WTC11 (cell line): ENCODE results near the gene GTF2H1. TPM values are rescaled to one million over a fixed set of nuclear protein-coding genes. Genes with fewer than 3 reads are reported as not detected.

Source experiments
- ATAC-seq: fragments of 200-7000 bp; cut with Tn5 transposase; 2 replicates; pipeline ENCODE4 v1.10.0; 2021; ENCODE audit warnings: mild to moderate bottlenecking, moderate library complexity
- CTCF ChIA-PET: fragments of 300-600 bp; sonication (Branson Sonifier 250); formaldehyde crosslinking; loops from one replicate; lab custom pipeline; 2021; ENCODE audit warnings: antibody characterized with exemption; lab: Charles Lee
- POLR2A ChIA-PET: fragments of 350-600 bp; sonication (Branson Sonifier 250); formaldehyde crosslinking; loops from one replicate; lab custom pipeline; 2021; ENCODE audit warnings: antibody characterized with exemption; lab: Charles Lee
- DNase-seq: peaks from one replicate; pipeline ENCODE4 v3.0.0; 2021; ENCODE audit warnings: low spot score
- H3K27ac Mint-ChIP-seq: 2 replicates; pipeline ENCODE4 v1.8.0; 2021; ENCODE audit warnings: mixed read lengths
- H3K27me3 Mint-ChIP-seq: 2 replicates; pipeline ENCODE4 v1.8.0; 2021; ENCODE audit warnings: low read depth, mild to moderate bottlenecking, moderate library complexity, mixed read lengths
- H3K36me3 Mint-ChIP-seq: 2 replicates; pipeline ENCODE4 v1.8.0; 2021; ENCODE audit warnings: mixed read lengths
- H3K4me1 Mint-ChIP-seq: 2 replicates; pipeline ENCODE4 v1.8.0; 2022; ENCODE audit warnings: mixed read lengths
- H3K4me3 Mint-ChIP-seq: 2 replicates; pipeline ENCODE4 v1.8.0; 2021; ENCODE audit warnings: mild to moderate bottlenecking, moderate library complexity, mixed read lengths
- H3K9me3 Mint-ChIP-seq: 2 replicates; pipeline ENCODE4 v1.8.0; 2021; ENCODE audit warnings: mixed read lengths
- AFF4 ChIP-seq: sonication (generic); formaldehyde crosslinking; IDR thresholded peaks from 2 replicates; pipeline ENCODE4 v1.8.1; 2023; ENCODE audit warnings: mild to moderate bottlenecking, missing genetic modification reagents, borderline replicate concordance
- ATF3 ChIP-seq: sonication (generic); formaldehyde crosslinking; conservative IDR thresholded peaks from 2 replicates; pipeline ENCODE4 v1.8.1; 2022; ENCODE audit warnings: mild to moderate bottlenecking, missing genetic modification reagents
- ATF6 ChIP-seq: sonication (generic); formaldehyde crosslinking; IDR thresholded peaks from 2 replicates; pipeline ENCODE4 v1.8.1; 2023; ENCODE audit warnings: mild to moderate bottlenecking, missing genetic modification reagents
- CDX4 ChIP-seq: fragments of 250-450 bp; sonication (Bioruptor Pico); IDR thresholded peaks from 2 replicates; pipeline ENCODE4 v1.9.0; 2021; ENCODE audit warnings: moderate library complexity, mild to moderate bottlenecking, inconsistent platforms, borderline replicate concordance
- ESRRA ChIP-seq: sonication (generic); formaldehyde crosslinking; IDR thresholded peaks from 2 replicates; pipeline ENCODE4 v1.8.1; 2022; ENCODE audit warnings: mild to moderate bottlenecking, missing genetic modification reagents, borderline replicate concordance
- ETV6 ChIP-seq: sonication (generic); formaldehyde crosslinking; IDR thresholded peaks from 2 replicates; pipeline ENCODE4 v1.8.1; 2022; ENCODE audit warnings: mild to moderate bottlenecking, missing genetic modification reagents
- IRF2 ChIP-seq: sonication (generic); formaldehyde crosslinking; IDR thresholded peaks from 2 replicates; pipeline ENCODE4 v1.8.0; 2022; ENCODE audit warnings: low read depth, missing genetic modification reagents, borderline replicate concordance
- NR2C2 ChIP-seq: sonication (generic); formaldehyde crosslinking; IDR thresholded peaks from 2 replicates; pipeline ENCODE4 v1.8.0; 2022; ENCODE audit warnings: mild to moderate bottlenecking, missing genetic modification reagents
- OVOL2 ChIP-seq: fragments of 250-450 bp; sonication (Bioruptor Pico); IDR thresholded peaks from 2 replicates; pipeline ENCODE4 v1.9.0; 2021; ENCODE audit warnings: mild to moderate bottlenecking, borderline replicate concordance
- SMAD4 ChIP-seq: sonication (generic); formaldehyde crosslinking; IDR thresholded peaks from 2 replicates; pipeline ENCODE4 v1.8.0; 2022; ENCODE audit warnings: mild to moderate bottlenecking, missing genetic modification reagents
- SP1 ChIP-seq: sonication (generic); formaldehyde crosslinking; conservative IDR thresholded peaks from 2 replicates; pipeline ENCODE4 v1.8.1; 2022; ENCODE audit warnings: missing genetic modification reagents
- USF1 ChIP-seq: sonication (generic); formaldehyde crosslinking; IDR thresholded peaks from 2 replicates; pipeline ENCODE4 v1.8.0; 2022; ENCODE audit warnings: mild to moderate bottlenecking, missing genetic modification reagents
- ZBTB21 ChIP-seq: sonication (generic); formaldehyde crosslinking; IDR thresholded peaks from 2 replicates; pipeline ENCODE4 v1.8.1; 2023; ENCODE audit warnings: mild to moderate bottlenecking, missing genetic modification reagents, borderline replicate concordance
- ZNF121 ChIP-seq: sonication (generic); formaldehyde crosslinking; IDR thresholded peaks from 2 replicates; pipeline ENCODE4 v1.8.0; 2023; ENCODE audit warnings: missing genetic modification reagents
- ZNF138 ChIP-seq: sonication (generic); formaldehyde crosslinking; conservative IDR thresholded peaks from 2 replicates; pipeline ENCODE4 v1.8.1; 2022; ENCODE audit warnings: mild to moderate bottlenecking, moderate library complexity, missing genetic modification reagents
- ZNF263 ChIP-seq: sonication (generic); formaldehyde crosslinking; IDR thresholded peaks from 2 replicates; pipeline ENCODE4 v1.8.1; 2022; ENCODE audit warnings: low read depth, mild to moderate bottlenecking, moderate library complexity, missing genetic modification reagents
- ZNF281 ChIP-seq: sonication (generic); formaldehyde crosslinking; IDR thresholded peaks from 2 replicates; pipeline ENCODE4 v1.8.0; 2023; ENCODE audit warnings: mild to moderate bottlenecking, missing genetic modification reagents
- ZNF317 ChIP-seq: sonication (generic); formaldehyde crosslinking; IDR thresholded peaks from 2 replicates; pipeline ENCODE4 v1.8.1; 2023; ENCODE audit warnings: low read depth, mild to moderate bottlenecking, moderate library complexity, missing genetic modification reagents, borderline replicate concordance
- ZNF532 ChIP-seq: fragments of 250-450 bp; sonication (Bioruptor Pico); IDR thresholded peaks from 2 replicates; pipeline ENCODE4 v1.9.0; 2021; ENCODE audit warnings: mild to moderate bottlenecking, borderline replicate concordance
- ZSCAN18 ChIP-seq: fragments of 250-450 bp; sonication (Bioruptor Pico); IDR thresholded peaks from 2 replicates; pipeline ENCODE4 v2.1.2; 2022; ENCODE audit warnings: mild to moderate bottlenecking, moderate library complexity
- total RNA-seq: library from RNA; stranded (reverse); gene quantifications from 3 replicates; pipeline ENCODE4 v1.2.3, GENCODE V29; 2021

The GTF2H1 gene
- total RNA-seq, 1 experiment from 2014 or later: 24.1 TPM

GRCh38 chr11:18365741-18366140 lies 43.4 kb downstream of the GTF2H1 start (continued):
- TF ChIP-seq ZNF281 (CRISPR knock-in tag) (no peak), SMAD4 (CRISPR knock-in tag) (no peak), ZNF532 (CRISPR knock-in tag) (no peak), USF1 (CRISPR knock-in tag) (no peak), ZNF263 (CRISPR knock-in tag) (no peak), ATF6 (CRISPR knock-in tag) (no peak), ZNF317 (CRISPR knock-in tag) (no peak), ZSCAN18 (no peak), ETV6 (no peak), ZBTB21 (CRISPR knock-in tag) (no peak), NR2C2 (CRISPR knock-in tag) (no peak), ZNF121 (no peak), ATF3 (CRISPR knock-in tag) (no peak), ESRRA (CRISPR knock-in tag) (no peak), OVOL2 (CRISPR knock-in tag) (no peak)

- ChIA-PET POLR2A (no interaction called here), CTCF (no interaction called here)
- H3K36me3 Mint-ChIP-seq: peaks cover 29% of the 10 kb centered on the region
- no peaks in the 10 kb centered on the region for H3K27me3 Mint-ChIP-seq
- H3K4me3 Mint-ChIP-seq: no peak overlapping the region
- H3K27ac Mint-ChIP-seq: no peak overlapping the region
- no peaks in the 10 kb centered on the region for H3K9me3 Mint-ChIP-seq
- ATAC-seq: no peak
- no peak for DNase-seq
- H3K4me1 Mint-ChIP-seq: no peaks in the 10 kb centered on the region
- TF ChIP-seq ZNF138 (CRISPR knock-in tag): no peak
- TF ChIP-seq IRF2 (CRISPR knock-in tag): no peak
- no peak for TF ChIP-seq AFF4 (CRISPR knock-in tag)
- TF ChIP-seq CDX4: no peak
- no peak for TF ChIP-seq SP1 (CRISPR knock-in tag)
Observed at GRCh38 chr11:18366286-18366685, 43.9 kb downstream of the GTF2H1 start.
